ENCODE measurements around the gene PA2G4.
"Not testable (repeated sequence)": the region's sequence is repeated elsewhere in the genome, so short reads cannot be mapped to it uniquely, and the experiment has no call there.

Gene PA2G4

DNA sequence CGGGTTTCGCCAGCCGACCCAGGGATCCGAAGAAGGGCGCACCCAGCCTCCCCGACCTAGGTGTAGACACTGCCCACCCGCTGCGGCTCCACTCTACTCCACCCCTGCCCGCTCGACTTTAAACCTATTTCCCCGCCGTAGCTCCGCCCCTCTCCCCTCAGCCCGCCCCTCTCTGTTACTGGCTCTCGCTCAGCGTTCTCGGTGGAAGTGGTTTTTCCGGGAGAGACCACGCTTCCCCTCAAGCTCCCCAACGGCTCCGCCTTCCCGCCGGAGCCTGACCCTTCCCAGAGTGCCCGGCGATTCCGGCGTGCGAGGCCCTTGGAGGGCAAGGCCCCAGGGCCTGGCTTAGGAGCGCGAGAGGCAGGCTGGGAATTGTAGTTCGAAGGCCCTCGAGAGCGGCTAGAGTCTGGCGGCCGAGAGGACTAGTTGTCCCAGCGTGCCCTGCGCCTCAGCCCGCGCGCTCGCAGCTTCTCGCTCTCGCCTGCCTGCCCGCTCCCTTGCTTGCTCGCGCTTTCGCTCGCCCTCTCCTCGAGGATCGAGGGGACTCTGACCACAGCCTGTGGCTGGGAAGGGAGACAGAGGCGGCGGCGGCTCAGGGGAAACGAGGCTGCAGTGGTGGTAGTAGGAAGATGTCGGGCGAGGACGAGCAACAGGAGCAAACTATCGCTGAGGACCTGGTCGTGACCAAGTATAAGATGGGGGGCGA, at the start of gene PA2G4:
TSS of gene PA2G4 (plus strand) at position 451 of the 706 bp plus-strand sequence. CDS start at position 630, 179 bp downstream.
- DNase-seq, result peak; percentile 97

- not testable (repeated sequence) for DNase-seq
Observed at GRCh38 chr12:56059964-56060363, 44.4 kb upstream of the PA2G4 start.

GRCh38 chr12:56061982-56062381, 42.4 kb upstream of the PA2G4 start:
- no peak for DNase-seq

GRCh38 chr12:56062996-56063395, 41.4 kb upstream of the PA2G4 start:
- DNase-seq, result no peak

- DNase-seq, result no peak
Observed at GRCh38 chr12:56071648-56072047, 32.7 kb upstream of the PA2G4 start.

DNA sequence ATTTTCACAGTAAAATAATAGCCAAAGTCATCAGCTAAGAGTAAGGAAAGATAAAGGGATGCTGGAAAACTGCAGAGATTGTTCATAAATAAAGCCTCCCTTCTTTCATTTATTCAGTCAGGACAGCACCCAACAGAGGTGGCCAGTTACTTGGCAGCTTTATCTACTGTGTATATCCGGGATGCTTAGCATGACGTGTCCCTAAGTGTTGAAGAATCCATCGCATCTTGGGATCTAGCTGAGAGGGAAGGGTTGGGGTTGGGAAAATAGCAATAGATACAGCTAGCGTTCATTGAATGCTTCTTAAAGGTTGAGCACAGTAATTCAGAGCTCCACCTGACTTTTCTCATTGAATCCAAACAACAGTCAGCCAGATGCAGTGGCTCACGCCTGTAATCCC, 30.0 kb upstream of the PA2G4 start:
- no peak for DNase-seq

DNA sequence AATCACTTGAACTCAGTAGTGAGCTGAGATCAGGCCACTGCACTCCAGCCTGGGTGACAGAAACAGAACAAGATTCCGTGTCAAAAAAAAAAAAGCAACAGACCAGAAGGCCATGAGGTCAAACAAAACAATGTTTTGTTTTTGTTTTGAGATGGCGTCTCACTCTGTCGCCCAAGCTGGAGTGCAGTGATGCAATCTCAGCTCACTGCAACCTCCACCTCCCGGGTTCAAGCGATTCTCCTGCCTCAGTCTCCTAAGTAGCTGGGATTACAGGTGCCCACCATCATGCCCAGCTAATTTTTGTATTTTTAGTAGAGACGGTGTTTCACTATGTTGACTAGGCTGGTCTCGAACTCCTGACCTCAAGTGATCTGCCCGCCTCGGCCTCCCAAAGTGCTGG, 26.4 kb upstream of the PA2G4 start:
- DNase-seq, result not testable (repeated sequence)

DNA sequence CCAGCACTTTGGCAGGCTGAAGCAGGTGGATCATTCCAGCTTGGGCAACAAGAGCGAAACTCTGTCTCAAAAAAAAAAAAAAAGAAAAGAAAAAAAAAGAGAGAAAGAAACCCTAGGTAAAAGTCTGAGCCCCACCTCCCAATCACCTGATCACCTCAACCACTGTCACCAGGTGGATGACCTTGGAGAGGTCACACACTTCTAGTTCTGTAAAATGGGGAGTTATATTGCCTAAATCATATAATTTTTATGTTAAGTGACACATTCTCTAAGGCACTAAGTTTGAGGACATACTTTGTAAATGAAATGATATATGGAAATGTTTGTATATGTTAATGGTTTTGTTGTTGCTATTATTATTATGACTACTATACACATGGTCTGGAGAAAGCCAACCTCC, 25.9 kb upstream of the PA2G4 start:
- DNase-seq, result no peak

DNA sequence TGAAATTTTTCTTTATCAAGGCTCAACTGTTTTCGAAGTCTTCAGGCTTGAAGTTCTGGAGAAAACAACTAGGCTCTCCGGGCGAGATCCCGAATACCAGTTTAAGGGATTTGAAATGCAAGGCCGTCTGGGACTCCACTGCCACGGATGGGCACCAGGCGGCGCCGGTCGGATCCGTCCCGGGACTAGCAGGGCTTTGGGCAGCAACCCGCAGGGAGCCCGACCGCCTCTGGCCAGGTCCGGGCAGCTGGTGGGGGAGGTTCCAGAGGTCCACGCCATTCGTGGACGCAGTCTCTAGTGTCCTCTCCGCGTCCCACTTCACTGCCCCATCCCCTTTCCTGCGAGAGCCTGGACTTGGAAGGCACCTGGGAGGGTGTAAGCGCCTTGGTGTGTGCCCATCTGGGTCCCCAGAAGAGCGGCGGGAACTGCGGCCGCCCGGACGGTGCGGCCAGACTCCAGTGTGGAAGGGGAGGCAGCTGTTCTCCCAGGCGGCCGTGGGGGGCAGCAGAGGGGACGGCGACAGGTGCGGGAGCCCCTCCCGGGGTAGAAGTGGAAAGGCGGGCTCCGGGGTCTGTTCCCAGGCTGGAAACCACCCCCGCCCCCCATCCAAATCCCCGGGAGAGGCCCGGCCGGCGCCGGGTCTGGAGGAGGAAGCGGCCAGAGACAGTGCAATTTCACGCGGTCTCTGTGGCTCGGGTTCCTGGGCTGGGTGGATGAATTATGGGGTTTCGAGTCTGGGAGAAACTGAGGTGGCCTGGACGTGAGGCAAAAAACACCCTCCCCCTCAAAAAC, 25.2 kb upstream of the PA2G4 start:
- peak; percentile 69 for DNase-seq

- DNase-seq, result peak; percentile 80
Observed at GRCh38 chr12:56079723-56080555, 24.4 kb upstream of the PA2G4 start, which contains the start of gene ERBB3. ERBB3 (plus strand) TSS chr12:56080165; CDS start chr12:56080301, 136 bp downstream.

GRCh38 chr12:56080556-56081138, 23.7 kb upstream of the PA2G4 start:
- no peak for DNase-seq

- DNase-seq, result no peak
Observed at GRCh38 chr12:56081393-56082347, 22.7 kb upstream of the PA2G4 start.

DNA sequence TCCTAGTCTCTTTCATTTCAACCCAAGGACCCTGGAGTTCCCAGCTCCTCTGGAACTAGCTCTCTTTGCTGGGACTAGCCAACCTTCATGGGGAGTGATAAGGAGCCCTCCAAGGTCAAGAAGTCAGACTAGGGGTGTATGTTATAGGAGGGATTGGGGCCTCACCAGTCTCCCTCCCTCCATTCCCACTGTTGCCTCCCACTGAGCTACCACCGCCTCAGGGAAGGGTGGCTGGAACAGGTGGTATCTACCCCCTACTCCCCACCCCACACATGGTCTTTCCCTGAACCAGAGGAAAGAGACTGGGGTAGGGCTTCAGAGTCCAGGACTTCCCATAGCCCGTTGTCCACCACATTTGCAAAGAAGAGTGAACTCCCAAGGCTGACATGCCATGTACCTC, 22.0 kb upstream of the PA2G4 start:
- DNase-seq, result no peak

DNA sequence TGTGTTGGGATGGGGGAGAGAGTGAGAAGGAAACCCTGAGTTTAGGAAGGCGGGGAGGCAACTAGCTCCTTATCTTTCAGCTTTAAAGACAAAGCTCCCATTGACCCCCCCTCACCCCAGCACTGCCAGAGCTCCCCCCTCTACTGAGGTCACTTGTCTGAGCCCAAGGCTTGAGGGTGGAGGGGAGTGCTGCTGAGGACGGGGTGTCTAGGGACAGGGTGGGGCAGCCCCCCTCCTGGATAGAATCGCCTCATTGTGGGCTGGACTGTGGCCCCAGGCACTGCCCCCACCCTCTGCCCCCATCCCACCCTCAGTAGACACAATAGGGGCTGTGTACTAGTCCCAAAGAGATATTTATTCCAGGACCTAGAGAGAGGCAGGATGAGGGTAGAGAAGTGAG, 21.4 kb upstream of the PA2G4 start:
- DNase-seq, result no peak

DNA sequence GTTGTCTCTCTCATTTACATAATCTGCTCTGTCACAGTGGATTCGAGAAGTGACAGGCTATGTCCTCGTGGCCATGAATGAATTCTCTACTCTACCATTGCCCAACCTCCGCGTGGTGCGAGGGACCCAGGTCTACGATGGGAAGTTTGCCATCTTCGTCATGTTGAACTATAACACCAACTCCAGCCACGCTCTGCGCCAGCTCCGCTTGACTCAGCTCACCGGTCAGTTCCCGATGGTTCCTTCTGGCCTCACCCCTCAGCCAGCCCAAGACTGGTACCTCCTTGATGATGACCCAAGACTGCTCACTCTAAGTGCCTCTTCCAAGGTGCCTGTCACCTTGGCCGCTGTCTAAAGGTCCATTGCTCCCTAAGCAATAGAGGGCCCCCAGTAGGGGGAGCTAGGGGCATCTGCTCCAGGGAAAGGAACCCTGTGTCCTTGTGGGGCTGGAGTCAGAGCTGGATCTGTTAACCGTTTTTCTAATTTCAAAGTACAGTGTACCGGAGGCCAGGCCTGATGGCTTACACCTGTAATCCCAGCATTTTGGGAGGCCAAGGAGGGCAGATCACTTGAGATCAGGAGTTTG, 19.3 kb upstream of the PA2G4 start:
- DNase-seq, result no peak

- DNase-seq, result no peak
Observed at GRCh38 chr12:56086096-56086495, 18.3 kb upstream of the PA2G4 start.

DNA sequence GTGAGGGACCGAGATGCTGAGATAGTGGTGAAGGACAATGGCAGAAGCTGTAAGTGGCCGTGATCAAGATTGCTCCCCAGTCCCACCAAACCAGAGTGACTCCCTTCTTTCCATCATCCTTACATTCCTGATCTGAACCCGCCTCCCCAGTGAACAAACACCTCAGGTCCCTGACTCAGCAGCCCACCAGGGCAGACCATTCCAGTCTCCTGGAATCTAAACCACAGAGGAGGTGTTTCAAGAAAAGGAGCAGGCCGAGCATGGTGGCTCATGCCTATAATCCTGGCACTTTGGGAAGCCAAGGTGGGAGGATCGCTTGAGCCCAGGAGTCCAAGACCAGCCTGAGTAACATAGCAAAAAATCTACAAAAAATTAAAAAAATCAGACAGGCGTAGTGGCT, 17.8 kb upstream of the PA2G4 start:
- DNase-seq, result no peak

- DNase-seq, result no peak
Observed at GRCh38 chr12:56087220-56087619, 17.1 kb upstream of the PA2G4 start.

DNA sequence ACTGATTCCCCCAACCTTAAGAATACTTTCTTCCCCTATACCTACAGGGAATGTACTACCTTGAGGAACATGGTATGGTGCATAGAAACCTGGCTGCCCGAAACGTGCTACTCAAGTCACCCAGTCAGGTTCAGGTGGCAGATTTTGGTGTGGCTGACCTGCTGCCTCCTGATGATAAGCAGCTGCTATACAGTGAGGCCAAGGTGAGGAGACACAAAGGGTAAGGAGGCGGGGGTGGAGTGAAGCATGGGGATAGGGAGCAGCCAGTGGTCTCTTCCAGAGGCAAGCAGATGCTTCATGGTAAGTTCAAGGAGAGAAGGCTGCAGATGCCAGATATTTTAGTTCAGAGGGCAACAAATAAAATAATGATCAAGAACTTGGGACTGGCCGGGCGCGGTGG, 6.6 kb upstream of the PA2G4 start:
- no peak for DNase-seq

DNA sequence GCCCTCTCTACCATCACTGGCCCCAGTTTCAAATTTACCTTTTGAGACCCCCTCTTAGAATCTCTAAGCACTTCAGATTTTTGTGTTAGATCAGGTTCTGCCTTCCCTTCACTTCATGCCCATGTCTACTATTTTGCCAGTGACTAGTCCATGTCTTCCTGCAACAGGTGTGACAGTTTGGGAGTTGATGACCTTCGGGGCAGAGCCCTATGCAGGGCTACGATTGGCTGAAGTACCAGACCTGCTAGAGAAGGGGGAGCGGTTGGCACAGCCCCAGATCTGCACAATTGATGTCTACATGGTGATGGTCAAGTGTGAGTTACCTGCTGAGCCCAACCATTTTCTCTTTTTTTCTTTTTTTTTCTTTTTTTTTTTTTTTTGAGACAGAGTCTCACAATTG, 5.8 kb upstream of the PA2G4 start:
- no peak for DNase-seq

DNA sequence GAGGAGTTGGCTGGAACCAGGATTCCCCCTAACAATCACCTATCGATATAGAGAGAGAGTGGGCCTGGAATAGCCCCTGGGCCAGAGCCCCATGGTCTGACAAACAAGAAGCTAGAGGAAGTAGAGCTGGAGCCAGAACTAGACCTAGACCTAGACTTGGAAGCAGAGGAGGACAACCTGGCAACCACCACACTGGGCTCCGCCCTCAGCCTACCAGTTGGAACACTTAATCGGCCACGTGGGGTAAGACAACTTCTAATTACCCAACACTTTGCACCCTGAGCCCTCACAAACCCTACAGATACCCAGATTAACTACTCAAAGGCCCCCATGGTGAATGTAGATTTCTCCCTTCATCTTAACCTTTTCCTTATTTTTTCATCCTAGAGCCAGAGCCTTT, 4.6 kb upstream of the PA2G4 start:
- no peak for DNase-seq
